Stimulated activated CD8-positive, alpha-beta memory T cell treated with anti-CD3 and anti-CD28 coated beads, Interleukin-7, amount 100 ng/mL, for 48 hours (primary cell): ENCODE data around the gene UCKL1.
"Not testable (repeated sequence)": the region's sequence is repeated elsewhere in the genome, so short reads cannot be mapped to it uniquely, and the experiment has no call there.

ENCODE experiments used
- DNase-seq, 2 donors: peaks; one replicate each; pipeline ENCODE4 v3.0.0-alpha.2; 2020; ENCODE audit warnings: low read depth in 1 of 2; ENCODE audit errors: extremely low read depth in 1 of 2

Gene UCKL1

GRCh38 chr20:63944078-63944941, 11.9 kb downstream of the UCKL1 start:
- no peak for DNase-seq

DNA sequence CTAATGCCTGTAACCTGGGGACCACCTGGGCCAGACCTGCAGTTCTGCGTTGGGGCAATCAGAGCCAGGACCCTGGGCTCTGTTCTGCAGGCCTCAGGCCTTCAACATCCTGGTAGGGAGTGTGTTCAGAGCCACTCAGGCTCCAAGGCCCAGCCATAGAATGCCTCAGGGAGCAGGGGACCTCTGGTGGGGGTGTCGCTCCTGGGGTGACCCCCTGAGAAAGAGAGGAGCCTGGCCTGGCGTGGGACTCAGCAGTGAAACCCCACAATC, 12.5 kb downstream of the UCKL1 start:
- no peak for DNase-seq

DNA sequence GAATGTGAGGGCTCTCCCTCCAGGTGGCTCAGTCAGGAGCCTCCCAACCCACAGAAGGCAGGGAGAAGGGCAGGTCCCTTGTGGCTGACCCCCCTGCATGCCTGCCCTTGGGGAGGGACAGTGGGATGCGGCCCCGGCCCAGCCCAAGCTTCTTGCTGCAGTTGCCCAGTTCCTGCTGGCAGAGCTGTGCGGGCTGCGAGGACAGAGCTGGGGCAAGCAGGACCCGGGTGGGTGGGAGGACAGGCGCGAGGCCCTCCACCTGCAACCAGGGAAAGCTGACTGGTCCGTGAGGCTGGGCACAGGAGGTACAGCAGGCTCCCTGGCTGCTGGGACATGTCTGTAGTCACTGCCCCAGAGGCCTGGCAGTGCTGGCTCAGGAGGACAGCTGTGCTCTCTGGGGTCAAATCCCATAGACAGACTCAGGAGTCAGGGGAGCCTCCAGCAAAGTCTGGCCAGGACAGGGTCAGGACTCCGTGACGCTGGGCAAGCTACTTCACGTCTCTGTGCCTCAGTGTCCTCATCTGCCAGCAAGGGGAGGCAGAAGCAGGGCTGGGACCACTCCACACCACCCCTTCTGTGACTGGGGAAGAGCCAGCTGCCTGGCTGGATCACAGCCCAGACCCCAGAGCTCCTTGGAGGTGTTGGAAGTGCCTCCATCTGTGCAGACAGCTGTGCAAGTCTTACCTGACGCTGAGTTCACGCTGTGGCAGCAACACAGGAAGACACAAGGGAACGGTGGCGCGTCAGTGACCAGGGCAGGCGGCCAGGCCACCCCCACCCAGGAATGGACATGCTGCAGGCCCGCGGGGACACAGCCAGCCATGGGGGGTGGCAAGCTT, 13.0 kb downstream of the UCKL1 start:
- no peak for DNase-seq

GRCh38 chr20:63942250-63942951, 13.8 kb downstream of the UCKL1 start:
- peak in 1 of 2 donors; percentile 45 for DNase-seq

GRCh38 chr20:63941282-63942081, 14.7 kb downstream of the UCKL1 start:
- peak; percentile 51 to 84 for DNase-seq

DNA sequence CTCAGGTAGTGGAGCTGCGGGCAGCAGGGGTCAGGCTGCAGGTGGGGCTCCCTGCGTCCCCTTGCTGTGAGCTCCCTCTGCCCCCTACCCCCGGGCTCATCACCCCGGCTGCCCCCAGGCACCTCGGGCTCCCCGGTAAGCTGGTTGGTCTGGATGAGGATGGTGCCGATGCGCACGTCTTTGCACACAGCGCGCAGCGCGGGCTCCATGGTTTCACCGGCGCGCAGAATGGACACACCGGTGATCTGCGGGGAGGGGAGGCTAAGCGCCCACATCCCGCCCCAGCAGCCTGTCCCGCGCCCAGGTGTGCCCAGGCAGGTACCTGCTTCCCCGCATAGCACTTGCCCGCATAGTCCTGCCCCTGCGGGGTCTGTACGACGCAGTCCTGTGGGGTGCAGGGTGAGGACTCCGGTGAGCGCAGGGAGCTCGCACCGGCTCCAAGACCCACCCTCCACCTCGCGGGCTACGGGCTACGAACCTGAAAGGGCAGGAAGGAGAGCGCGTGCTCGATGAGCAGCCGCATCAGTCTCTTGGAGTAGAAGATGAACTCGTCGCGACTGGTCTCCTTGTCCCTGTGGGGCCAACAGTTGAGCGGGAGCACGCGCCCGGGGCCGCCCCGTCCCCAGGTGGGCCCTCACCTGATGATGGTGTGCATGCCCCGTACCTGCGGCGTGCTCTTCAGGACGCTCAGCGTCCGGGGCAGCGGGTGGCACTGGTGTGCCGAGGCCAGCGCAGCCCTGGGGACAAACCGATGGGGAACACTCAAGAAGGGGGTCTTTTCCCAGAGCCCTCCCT, 15.5 kb downstream of the UCKL1 start:
- DNase-seq = no peak

DNA sequence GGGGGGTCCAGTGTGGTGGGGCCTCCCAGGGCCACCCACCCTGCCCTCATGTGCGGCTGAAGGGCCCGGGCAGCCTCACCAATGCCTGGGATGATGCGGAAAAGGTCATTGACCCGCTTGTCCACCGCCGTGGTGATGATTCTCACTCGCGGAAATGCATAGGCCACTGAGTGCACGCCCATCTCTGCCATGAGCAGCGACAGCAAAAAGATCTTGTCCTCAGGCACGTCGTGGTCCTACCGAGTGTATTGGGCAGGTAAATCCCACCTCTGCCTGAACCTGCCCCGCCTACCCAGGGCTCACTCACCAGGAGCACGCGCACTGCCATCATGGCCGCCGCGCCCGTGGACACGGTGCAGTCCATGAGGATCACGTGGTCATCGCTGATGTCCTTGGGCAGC, 16.1 kb downstream of the UCKL1 start:
- DNase-seq = no peak

- DNase-seq = no peak
Measured at GRCh38 chr20:63939061-63939935, 16.9 kb downstream of the UCKL1 start.

DNA sequence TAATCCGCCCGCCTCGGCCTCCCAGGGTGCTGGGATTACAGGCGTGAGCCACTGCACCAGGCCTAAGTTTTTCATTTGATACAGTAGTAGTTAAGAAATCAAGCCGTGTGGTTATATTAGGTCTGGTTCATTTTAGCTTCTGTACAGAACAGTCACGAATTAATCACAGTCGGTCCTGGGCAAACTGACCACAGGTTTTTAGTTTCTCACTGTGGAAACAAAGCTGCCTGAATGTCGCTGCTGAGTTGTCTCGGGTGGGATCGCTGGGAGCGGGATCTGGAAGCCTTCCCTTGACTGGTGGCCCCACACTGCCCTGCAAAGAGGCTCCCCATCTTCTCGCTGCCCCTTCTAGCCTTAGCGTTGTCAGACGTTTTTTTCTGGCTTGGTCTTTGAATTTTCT, 18.6 kb downstream of the UCKL1 start:
- no peak for DNase-seq

DNA sequence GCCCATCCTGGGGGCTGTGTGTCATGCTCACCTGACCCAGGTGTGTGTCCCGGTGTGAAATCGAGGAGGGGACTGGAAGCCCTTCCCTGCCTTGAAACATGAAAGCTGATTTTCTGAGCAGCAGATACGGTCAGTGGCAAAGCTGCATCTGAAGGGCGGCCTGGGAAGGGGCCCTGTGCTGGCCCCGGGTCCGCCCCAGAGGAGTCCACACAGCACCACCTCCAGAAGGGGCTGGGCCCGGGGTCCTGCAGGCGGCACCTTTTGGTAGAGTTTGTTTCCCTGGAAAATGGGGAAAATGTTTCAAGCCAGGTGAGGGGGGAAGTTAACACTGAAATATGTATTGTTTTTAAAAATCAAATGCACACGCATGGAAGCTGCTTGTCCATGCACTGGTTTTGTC, 20.8 kb downstream of the UCKL1 start:
- DNase-seq = no peak

DNA sequence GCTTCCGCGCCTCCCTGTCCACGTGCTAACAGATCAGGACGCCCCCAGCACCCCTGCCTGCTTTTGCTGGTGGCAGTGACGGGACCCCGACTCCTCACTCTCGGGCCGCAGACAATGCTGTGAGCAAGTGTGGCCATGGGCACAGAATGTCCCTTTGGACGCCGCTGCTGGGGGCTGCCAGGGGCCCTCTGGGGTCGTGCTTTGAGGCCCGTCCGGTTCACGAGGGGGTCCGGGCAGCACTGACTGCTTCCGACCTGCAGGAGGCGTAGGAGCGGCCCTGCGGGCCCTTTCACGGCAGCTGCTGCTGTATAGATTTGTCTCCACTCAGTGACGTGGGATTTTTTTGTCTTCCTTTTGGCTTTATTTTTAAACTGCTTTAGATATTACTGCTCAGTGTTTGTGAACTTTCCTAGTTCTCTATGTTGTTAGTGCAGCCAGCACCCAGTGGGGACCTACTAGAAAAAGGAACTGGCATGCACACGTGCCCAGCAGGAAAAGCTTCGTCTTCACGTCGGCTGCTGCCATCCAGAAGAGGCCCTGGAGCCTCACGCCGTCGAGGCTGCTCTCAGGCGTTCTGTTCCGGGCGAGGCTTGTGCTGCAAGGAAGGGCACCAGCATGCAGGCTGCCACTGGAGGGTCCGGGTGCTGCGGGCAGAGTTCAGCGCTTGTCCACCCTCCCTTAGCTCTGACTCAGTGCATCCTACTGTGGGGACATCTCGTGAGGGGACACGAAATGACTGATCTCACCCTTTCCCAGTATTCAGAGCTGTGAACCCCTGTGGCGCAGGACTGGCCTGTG, 21.7 kb downstream of the UCKL1 start:
- DNase-seq = no peak

GRCh38 chr20:63933646-63934045, 22.6 kb downstream of the UCKL1 start:
- DNase-seq = no peak

DNA sequence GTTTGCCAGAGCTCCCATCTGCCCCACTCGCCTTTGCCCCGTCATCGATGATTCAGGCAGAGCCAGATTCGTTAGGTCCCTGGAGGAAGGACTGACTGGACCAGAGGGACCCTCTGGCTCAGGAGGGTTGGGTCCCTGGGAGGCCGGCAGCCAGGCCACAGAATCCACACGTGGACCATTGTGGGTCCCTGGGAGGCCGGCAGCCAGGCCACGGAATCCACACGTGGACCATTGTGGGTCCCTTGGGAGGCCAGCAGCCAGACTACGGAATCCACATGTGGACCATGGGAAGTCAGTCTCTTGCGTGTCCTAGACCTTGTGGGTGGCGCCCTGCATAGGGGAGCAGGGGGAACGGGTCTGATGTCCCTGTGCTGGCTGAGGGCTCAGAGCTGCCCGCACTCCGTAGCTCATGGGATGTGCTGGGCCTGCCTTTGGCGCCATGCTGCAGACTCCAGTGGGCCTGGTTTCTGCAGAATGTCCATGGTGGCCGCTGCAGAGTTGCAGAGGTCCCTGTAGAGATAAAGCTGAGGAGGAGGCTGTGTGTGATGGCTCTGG, 23.5 kb downstream of the UCKL1 start:
- no peak for DNase-seq

DNA sequence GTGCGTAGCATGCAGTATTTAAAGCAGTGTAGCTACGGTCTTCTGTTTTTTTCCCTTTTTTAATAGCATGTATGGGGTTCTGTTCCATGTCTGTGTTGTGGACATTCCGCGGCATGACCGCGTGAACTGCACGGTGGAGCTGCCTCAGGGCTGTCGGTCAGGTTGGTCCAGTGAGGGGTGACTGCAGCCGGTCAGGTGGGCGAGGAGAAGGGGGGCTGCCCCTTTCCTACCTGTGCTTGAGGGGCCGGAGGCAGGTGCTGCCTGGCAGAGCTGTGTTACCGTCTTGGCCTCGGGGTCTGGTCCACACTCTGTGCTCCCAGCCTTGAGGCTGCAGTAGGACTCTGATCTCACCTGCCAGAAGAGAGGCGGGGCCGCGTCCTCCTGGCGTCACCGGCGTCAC, 24.5 kb downstream of the UCKL1 start:
- DNase-seq = no peak

- no peak for DNase-seq
Measured at GRCh38 chr20:63930971-63931553, 25.2 kb downstream of the UCKL1 start.

- DNase-seq = not testable (repeated sequence)
Measured at GRCh38 chr20:63929473-63929883, 26.7 kb downstream of the UCKL1 start.

GRCh38 chr20:63929071-63929470, 27.1 kb downstream of the UCKL1 start:
- no peak for DNase-seq

DNA sequence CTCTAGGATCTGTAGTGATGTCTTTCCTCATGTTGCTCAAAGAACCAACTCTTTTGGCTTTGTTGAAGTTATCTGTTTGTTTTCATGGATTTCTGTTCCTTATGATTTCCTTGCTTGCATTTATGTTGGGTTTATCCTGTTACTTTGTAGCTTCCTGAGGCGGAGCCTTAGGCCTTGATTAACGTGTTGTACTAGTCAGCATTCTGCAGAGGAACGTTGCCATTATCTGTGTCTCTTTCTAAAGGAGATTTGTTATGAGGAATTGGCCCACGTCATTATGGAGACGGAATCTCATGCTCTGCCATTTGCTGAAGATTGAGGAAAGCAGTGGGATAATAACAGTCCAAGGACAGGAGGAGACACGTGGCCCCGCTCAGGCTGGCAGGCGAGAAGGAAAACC, 29.9 kb downstream of the UCKL1 start:
- no peak for DNase-seq
